ENCODE data around the gene SCN5A. TPM values are rescaled to one million over a fixed set of nuclear protein-coding genes. Genes with fewer than 3 reads are reported as not detected.

Gene SCN5A
- total RNA-seq, 1 donor from 2014 or later, result 3.9 TPM

DNA sequence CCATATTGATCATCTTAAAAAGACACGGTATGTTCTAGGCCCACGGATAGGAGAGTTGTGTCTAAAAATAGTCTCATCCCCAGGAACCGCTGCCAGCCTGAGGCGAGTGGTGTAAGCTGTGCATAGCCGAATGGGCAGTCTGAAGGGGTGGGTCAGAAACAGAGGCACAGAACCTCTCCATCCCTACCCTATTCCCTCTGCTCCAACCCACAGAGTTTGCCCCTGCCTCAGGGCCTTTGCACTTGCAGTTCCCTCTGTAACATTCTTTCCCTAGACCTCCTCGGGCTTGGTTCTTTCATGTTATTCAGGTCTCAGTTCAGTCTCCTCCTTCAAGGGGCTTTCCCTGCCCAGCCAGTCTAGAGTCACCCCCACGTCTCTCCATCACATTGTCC is 4.8 kb downstream of the SCN5A start:
- Histone ChIP-seq H3K27me3 (peaks cover 42% of the 10 kb centered on the region), H3K9me3 (ENCODE audit: low read depth) (no peaks in the 10 kb centered on the region), H3K9ac (no peak overlapping the region), H3K79me2 (ENCODE audit: low read depth) (no peaks in the 10 kb centered on the region), H3K36me3 (no peaks in the 10 kb centered on the region), H3K27ac (no peak overlapping the region), H3K4me2 (no peak overlapping the region), H3F3A (ENCODE audit: low read depth) (peaks cover 18% of the 10 kb centered on the region), H3K4me3 (no peak overlapping the region), H2AFZ (replicated peaks) (no peak overlapping the region), H4K20me1 (ENCODE audit: low read depth) (peaks cover 36% of the 10 kb centered on the region), H3K4me1 (peaks cover 42% of the 10 kb centered on the region)
- Mint-ChIP-seq H3K4me1 (peaks cover 29% of the 10 kb centered on the region), H3K9me3 (no peaks in the 10 kb centered on the region), H3K27me3 (ENCODE audit: insufficient read depth, low read depth) (peaks cover 38% of the 10 kb centered on the region), H3K27ac (no peak overlapping the region), H3K36me3 (no peaks in the 10 kb centered on the region), H3K4me3 (no peak overlapping the region)
- no peak for TF ChIP-seq EZH2 (IDR thresholded peaks at IDR 0.05)
- TF ChIP-seq, protein P1, sequence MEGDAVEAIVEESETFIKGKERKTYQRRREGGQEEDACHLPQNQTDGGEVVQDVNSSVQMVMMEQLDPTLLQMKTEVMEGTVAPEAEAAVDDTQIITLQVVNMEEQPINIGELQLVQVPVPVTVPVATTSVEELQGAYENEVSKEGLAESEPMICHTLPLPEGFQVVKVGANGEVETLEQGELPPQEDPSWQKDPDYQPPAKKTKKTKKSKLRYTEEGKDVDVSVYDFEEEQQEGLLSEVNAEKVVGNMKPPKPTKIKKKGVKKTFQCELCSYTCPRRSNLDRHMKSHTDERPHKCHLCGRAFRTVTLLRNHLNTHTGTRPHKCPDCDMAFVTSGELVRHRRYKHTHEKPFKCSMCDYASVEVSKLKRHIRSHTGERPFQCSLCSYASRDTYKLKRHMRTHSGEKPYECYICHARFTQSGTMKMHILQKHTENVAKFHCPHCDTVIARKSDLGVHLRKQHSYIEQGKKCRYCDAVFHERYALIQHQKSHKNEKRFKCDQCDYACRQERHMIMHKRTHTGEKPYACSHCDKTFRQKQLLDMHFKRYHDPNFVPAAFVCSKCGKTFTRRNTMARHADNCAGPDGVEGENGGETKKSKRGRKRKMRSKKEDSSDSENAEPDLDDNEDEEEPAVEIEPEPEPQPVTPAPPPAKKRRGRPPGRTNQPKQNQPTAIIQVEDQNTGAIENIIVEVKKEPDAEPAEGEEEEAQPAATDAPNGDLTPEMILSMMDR (IDR thresholded peaks at IDR 0.05), result no peak
- TF ChIP-seq EZH2phosphoT487 (IDR thresholded peaks at IDR 0.05), result no peak
- DNase-seq (ENCODE audit: low spot score), result no peak

DNA sequence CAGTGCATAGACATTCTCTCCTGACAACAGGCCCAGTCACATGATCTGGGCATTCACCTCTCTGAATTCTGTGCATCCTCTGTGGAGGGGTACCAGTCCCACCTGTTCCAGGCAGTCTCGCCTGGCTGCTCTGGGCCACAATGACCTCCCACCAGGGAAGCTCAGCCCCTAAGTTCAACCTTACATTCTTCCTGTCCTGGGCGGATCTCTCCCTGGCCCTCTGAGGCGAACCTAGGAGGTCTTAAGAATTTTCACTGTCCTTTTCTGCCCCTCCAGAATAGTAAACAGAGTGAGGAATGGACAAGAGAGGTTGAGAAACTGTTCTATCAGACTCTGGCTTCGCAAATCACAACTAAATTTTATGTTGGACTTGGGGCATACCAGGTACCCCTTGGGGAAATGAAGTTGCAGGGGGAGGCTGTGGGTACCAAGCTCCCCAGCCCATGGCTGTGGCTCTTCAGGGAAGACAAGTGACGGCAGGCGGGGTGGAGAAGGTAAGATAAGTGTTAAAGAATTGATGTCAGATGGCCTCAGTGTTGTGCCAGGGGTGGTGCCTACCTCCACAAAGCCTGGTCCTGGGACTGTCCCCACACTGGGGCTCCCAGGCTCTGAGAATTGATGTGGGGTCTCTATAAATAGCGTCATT is 5.3 kb downstream of the SCN5A start:
- Histone ChIP-seq H3K36me3 (no peaks in the 10 kb centered on the region), H2AFZ (replicated peaks) (no peak overlapping the region), H3K4me3 (no peak overlapping the region), H3K27me3 (peaks cover 37% of the 10 kb centered on the region), H3K9me3 (ENCODE audit: low read depth) (no peaks in the 10 kb centered on the region), H4K20me1 (ENCODE audit: low read depth) (peaks cover 39% of the 10 kb centered on the region), H3K27ac (no peak overlapping the region), H3K9ac (no peak overlapping the region), H3F3A (ENCODE audit: low read depth) (peaks cover 23% of the 10 kb centered on the region), H3K4me2 (no peak overlapping the region), H3K4me1 (peaks cover 47% of the 10 kb centered on the region), H3K79me2 (ENCODE audit: low read depth) (no peaks in the 10 kb centered on the region)
- Mint-ChIP-seq H3K9me3 (no peaks in the 10 kb centered on the region), H3K36me3 (no peaks in the 10 kb centered on the region), H3K27me3 (ENCODE audit: insufficient read depth, low read depth) (peaks cover 43% of the 10 kb centered on the region), H3K27ac (no peak overlapping the region), H3K4me3 (no peak overlapping the region), H3K4me1 (peaks cover 30% of the 10 kb centered on the region)
- no peak for DNase-seq (ENCODE audit: low spot score)
- TF ChIP-seq EZH2 (IDR thresholded peaks at IDR 0.05) (no peak), EZH2phosphoT487 (IDR thresholded peaks at IDR 0.05) (no peak)
- TF ChIP-seq, protein P1 (IDR thresholded peaks at IDR 0.05), result no peak

DNA sequence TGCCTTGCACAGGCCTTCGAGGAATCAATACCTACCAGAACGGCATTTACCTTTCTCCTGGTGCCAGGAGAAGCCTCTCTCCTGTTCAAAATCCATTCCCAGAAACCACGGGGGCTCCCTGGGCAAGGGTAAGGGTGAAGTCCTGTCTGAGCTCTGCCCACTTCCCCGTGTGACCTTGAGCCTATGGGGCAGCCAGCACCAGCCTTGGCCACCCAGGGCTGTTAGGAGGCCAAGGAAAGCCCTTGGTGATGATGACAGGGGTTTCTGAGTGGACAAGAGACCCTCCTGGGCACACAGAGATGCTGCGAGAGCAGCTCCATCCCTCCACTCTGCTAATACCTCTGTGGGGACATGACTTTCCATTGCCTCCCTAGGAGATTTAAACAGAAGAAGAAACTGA is 5.9 kb downstream of the SCN5A start:
- H3K27me3 Mint-ChIP-seq (ENCODE audit: insufficient read depth, low read depth), result peaks cover 49% of the 10 kb centered on the region
- no peak for DNase-seq (ENCODE audit: low spot score)
- no peak overlapping the region for H3K4me3 Mint-ChIP-seq
- peaks cover 32% of the 10 kb centered on the region for H3K27me3 ChIP-seq
- H3K9me3 ChIP-seq (ENCODE audit: low read depth), result no peaks in the 10 kb centered on the region
- H3K9me3 Mint-ChIP-seq, result no peaks in the 10 kb centered on the region
- H3K4me1 ChIP-seq, result peaks cover 42% of the 10 kb centered on the region
- H3K36me3 ChIP-seq, result no peaks in the 10 kb centered on the region
- TF ChIP-seq EZH2 (IDR thresholded peaks at IDR 0.05), result no peak
- no peak for TF ChIP-seq EZH2phosphoT487 (IDR thresholded peaks at IDR 0.05)
- TF ChIP-seq, protein P1 (IDR thresholded peaks at IDR 0.05), result no peak
- H3K27ac ChIP-seq, result no peak overlapping the region
- no peak overlapping the region for H3K4me2 ChIP-seq
- peaks cover 39% of the 10 kb centered on the region for H4K20me1 ChIP-seq (ENCODE audit: low read depth)
- H3K36me3 Mint-ChIP-seq, result no peaks in the 10 kb centered on the region
- H3K27ac Mint-ChIP-seq, result no peak overlapping the region
- no peak overlapping the region for H3K9ac ChIP-seq
- H3F3A ChIP-seq (ENCODE audit: low read depth), result peaks cover 23% of the 10 kb centered on the region
- peaks cover 30% of the 10 kb centered on the region for H3K4me1 Mint-ChIP-seq
- no peak overlapping the region for H2AFZ ChIP-seq (replicated peaks)
- H3K79me2 ChIP-seq (ENCODE audit: low read depth), result no peaks in the 10 kb centered on the region
- no peak overlapping the region for H3K4me3 ChIP-seq
